IPS-20b (cell line): ENCODE data around the gene ZSWIM5.
"Not testable (repeated sequence)": the region's sequence is repeated elsewhere in the genome, so short reads cannot be mapped to it uniquely, and the experiment has no call there.

Source experiments
- H3K27ac ChIP-seq: one replicate; pipeline ENCODE4 v1.5.1; 2013; ENCODE audit warnings: low read length
- H3K27me3 ChIP-seq: 2 replicates; pipeline ENCODE4 v1.6.1; 2013; ENCODE audit warnings: mild to moderate bottlenecking, low read length, inconsistent platforms; ENCODE audit not compliant: insufficient read depth
- H3K36me3 ChIP-seq: 2 replicates; pipeline ENCODE4 v1.6.1; 2013; ENCODE audit warnings: low read depth, mild to moderate bottlenecking, inconsistent platforms, low read length, moderate library complexity; ENCODE audit not compliant: insufficient read depth
- H3K4me1 ChIP-seq: 2 replicates; pipeline ENCODE4 v1.6.1; 2013; ENCODE audit warnings: mild to moderate bottlenecking, control low read depth, inconsistent platforms, low read length, moderate library complexity; ENCODE audit not compliant: insufficient read depth
- H3K4me3 ChIP-seq: 2 replicates; pipeline ENCODE4 v1.5.1; 2013; ENCODE audit warnings: mild to moderate bottlenecking, low read length, inconsistent platforms
- H3K9ac ChIP-seq: 2 replicates; pipeline ENCODE4 v1.6.1; 2013; ENCODE audit warnings: low read depth, mild to moderate bottlenecking, inconsistent platforms, low read length, moderate library complexity
- H3K9me3 ChIP-seq: 2 replicates; pipeline ENCODE4 v1.6.1; 2013; ENCODE audit warnings: mild to moderate bottlenecking, low read depth, low read length, inconsistent platforms; ENCODE audit not compliant: insufficient read depth

The ZSWIM5 gene

DNA sequence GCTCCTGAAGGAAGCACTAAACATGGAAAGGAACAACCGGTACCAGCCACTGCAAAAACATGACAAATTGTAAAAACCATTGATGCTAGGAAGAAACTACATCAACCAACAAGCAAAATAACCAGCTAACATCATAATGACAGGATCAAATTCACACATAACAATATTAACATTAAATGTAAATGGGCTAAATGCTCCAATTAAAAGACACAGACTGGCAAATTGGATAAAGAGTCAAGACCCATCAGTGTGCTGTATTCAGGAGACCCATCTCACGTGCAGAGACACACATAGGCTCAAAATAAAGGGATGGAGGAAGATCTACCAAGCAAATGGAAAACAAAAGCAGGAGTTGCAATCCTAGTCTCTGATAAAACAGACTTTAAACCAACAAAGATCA lies 42.1 kb downstream of the ZSWIM5 start:
- not testable (repeated sequence) for H3K27ac ChIP-seq, H3K4me3 ChIP-seq, H3K9ac ChIP-seq, H3K9me3 ChIP-seq, H3K4me1 ChIP-seq, H3K36me3 ChIP-seq, H3K27me3 ChIP-seq

DNA sequence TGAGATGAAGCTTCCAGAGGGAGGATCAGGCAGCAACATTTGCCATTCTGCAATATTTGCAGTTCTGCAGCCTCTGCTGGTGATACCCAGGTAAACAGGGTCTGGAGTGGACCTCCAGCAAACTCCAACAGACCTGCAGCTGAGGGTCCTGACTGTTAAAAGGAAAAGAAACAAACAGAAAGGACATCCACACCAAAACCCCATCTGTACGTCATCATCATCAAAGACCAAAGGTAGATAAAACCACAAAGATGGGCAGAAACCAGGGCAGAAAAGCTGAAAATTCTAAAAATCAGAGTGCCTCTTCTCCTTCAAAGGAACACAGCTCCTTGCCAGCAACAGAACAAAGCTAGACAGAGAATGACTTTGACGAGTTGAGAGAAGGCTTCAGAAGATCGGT lies 43.3 kb downstream of the ZSWIM5 start:
- not testable (repeated sequence) for H3K4me1 ChIP-seq, H3K27me3 ChIP-seq, H3K4me3 ChIP-seq, H3K9ac ChIP-seq, H3K9me3 ChIP-seq, H3K36me3 ChIP-seq, H3K27ac ChIP-seq

DNA sequence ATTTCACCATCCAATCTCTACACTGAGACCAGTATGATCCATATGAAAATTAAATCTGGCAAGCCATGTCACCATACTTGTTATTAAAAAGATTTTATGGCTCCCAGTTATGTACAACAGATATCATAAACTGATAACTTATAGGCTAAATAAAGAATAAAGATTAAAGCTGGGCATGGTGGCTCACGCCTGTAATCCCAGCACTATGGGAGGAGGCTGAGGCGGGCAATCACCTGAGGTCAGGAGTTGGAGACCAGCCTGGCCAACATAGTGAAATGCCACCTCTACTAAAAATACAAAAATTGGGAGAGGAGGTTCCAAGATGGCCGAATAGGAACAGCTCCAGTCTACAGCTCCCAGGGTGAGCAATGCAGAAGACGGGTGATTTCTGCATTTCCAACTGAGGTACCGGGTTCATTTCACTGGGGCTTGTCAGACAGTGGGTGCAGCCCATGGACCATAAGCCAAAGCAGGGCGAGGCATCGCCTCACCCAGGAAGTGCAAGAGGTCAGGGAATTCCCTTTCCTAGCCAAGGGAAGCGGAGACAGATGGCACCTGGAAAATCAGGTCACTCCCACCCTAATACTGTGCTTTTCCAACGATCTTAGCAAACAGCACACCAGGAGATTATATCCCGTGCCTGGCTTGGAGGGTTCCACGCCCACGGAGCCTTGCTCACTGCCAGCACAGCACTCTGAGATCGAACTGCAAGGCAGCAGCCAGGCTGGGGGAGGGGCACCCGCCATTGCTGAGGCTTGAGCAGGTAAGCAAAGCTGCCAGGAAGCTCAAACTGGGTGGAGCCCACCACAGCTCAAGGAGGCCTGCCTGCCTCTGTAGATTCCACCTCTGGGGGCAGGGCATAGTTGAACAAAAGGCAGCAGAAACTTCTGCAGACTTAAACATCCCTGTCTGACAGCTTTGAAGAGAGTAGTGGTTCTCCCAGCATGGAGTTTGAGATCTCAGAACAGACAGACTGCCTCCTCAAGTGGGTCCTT lies 44.1 kb downstream of the ZSWIM5 start:
- H3K27me3 ChIP-seq, H3K27ac ChIP-seq, H3K9ac ChIP-seq, H3K9me3 ChIP-seq, H3K4me1 ChIP-seq, H3K36me3 ChIP-seq, H3K4me3 ChIP-seq: not testable (repeated sequence)

DNA sequence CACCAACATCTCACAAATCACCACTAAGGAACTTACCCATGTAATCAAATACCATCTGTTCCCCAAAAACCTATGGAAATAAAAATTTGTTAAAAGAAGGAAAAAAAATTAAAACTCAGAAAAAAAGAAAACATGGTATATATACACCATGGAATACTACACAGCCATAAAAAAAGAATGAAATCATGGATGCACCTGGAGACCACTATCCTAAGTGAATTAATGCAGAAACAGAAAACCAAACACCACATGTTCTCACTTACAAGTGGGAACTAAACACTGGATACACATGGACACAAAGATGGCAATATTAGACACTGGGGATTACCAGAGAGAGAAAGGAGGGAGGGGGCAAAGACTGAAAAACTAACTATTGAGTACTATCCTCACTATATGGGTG lies 50.4 kb downstream of the ZSWIM5 start:
- H3K9ac ChIP-seq, result no peak overlapping the region
- H3K36me3 ChIP-seq, result no peaks in the 10 kb centered on the region
- H3K4me1 ChIP-seq, result no peaks in the 10 kb centered on the region
- no peaks in the 10 kb centered on the region for H3K9me3 ChIP-seq
- no peaks in the 10 kb centered on the region for H3K27me3 ChIP-seq
- H3K27ac ChIP-seq, result no peak overlapping the region
- no peak overlapping the region for H3K4me3 ChIP-seq

DNA sequence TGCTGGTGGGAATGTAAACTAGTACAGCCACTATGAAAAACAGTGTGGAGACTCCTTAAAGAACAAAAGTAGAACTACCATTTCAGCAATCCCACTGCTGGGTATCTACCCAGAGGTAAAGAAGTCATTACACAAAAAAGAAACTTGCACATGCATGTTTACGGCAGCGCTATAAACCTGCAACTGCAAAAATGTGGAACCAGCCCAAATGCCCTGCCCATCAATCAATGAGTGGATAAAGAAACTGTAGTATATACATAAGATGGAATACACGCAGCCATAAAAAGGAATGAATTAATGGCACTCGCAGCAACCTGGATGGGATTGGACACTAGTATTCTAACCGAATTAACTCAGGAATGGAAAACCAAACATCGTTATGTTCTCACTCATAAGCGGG lies 51.0 kb downstream of the ZSWIM5 start:
- no peaks in the 10 kb centered on the region for H3K36me3 ChIP-seq
- no peak overlapping the region for H3K27ac ChIP-seq
- no peaks in the 10 kb centered on the region for H3K27me3 ChIP-seq
- no peak overlapping the region for H3K4me3 ChIP-seq
- H3K4me1 ChIP-seq, result no peaks in the 10 kb centered on the region
- no peaks in the 10 kb centered on the region for H3K9me3 ChIP-seq
- no peak overlapping the region for H3K9ac ChIP-seq

DNA sequence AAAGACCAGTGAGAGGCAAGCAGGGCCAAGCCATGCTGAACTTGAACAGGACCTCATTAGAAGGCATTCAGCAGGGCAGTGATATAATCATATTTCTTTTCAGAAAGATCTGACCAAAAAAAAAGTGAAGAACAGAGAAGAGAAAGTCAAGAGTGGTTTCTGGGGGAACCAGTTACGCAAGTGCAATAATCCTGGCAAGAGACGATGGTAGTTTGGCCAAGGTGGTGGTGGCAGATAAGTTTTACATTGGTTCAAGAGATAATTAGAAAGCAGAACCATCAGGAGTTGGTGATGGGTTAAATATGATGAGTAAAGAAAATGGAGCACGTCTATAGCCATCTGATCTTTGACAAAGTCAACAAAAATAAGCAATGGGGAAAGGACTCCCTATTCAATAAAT lies 54.3 kb downstream of the ZSWIM5 start:
- no peaks in the 10 kb centered on the region for H3K9me3 ChIP-seq
- no peaks in the 10 kb centered on the region for H3K4me1 ChIP-seq
- no peaks in the 10 kb centered on the region for H3K36me3 ChIP-seq
- no peaks in the 10 kb centered on the region for H3K27me3 ChIP-seq
- H3K4me3 ChIP-seq, result no peak overlapping the region
- no peak overlapping the region for H3K27ac ChIP-seq
- H3K9ac ChIP-seq, result no peak overlapping the region

DNA sequence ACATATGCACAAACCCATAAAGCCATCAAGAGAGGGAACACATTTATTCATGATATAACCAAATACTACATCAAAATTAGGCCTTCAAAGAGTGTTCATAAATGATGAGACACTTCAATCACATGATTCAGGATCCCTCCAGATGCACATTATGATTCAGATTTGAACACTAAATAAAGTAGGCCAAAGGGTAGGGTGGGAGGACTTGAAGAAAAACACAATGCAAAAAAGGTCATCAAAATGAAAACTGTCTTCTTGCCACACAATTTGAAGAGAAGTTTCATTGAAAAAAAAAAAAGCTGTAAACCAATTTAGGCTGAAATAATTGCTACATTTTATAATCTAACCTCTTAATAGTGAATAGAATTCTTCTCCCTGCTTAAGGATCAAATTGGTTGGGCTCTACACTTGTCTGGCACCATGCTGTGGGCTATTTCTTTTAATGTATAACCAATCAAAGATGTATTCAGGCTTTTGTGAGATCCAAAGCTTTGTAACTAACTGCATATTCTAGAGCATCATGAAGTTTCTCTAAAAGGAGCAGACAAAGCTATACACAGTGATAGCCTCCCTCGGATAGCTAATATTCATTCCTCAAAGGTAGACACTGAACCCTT lies 58.1 kb downstream of the ZSWIM5 start:
- Histone ChIP-seq H3K4me1 (no peaks in the 10 kb centered on the region), H3K4me3 (no peak overlapping the region), H3K27ac (no peak overlapping the region), H3K27me3 (no peaks in the 10 kb centered on the region), H3K36me3 (no peaks in the 10 kb centered on the region), H3K9ac (no peak overlapping the region), H3K9me3 (no peaks in the 10 kb centered on the region)

DNA sequence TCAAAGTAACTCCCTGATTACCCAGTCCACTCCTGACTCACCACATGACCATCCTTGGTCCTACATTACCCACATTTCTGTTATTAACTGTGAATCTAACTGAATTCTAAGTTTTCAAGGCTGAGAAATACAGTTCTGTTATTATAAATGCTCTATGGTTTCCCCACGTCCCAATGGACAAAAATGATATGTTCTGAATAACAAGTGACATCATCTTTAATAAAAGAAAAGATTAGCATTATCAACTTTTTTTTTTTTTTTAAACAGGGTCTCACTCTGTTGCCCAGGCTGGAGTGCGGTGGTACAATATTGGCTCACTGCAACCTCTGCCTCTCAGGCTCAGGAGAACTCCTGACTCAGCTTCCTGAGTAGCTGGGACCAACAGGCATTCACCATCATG lies 59.6 kb downstream of the ZSWIM5 start:
- no peaks in the 10 kb centered on the region for H3K9me3 ChIP-seq
- no peaks in the 10 kb centered on the region for H3K27me3 ChIP-seq
- H3K4me3 ChIP-seq, result no peak overlapping the region
- no peak overlapping the region for H3K9ac ChIP-seq
- no peak overlapping the region for H3K27ac ChIP-seq
- no peaks in the 10 kb centered on the region for H3K4me1 ChIP-seq
- H3K36me3 ChIP-seq, result no peaks in the 10 kb centered on the region

DNA sequence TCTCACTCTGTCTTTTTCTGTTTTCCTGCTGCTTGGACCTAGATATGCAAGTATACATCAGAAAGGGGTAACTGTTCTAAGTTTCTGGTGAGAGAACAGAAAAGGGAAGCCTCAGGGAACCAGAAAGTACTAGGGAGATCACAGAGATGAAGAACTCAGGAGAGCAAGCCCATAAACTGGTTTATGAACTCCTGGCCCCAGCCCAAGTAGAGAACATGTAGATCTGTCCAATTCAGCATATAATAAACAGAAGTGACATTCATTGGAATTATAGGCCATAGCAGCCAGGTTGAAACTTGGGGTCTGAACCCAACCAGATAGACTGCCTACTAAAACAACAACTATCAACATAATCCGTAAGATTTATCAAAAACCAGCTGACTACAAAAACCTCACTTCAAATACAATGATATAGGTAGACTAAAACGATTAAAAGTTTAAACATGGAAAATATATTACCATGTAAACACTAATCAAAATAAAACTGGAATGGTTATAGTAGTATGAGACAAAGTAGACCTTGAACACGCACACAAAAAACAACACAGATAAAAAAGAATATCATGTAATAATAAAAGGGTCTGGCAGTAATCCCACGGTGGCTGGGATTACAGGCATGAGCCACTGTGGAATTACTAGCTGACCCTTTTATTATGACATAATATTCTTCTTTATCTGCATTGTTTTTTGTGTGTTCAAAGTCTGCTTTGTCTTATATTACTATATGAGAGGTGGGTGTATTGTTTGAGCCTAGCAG lies 65.0 kb downstream of the ZSWIM5 start:
- Histone ChIP-seq H3K9me3 (no peaks in the 10 kb centered on the region), H3K27ac (no peak overlapping the region), H3K9ac (no peak overlapping the region), H3K27me3 (no peaks in the 10 kb centered on the region), H3K4me1 (no peaks in the 10 kb centered on the region), H3K4me3 (no peak overlapping the region), H3K36me3 (no peaks in the 10 kb centered on the region)

DNA sequence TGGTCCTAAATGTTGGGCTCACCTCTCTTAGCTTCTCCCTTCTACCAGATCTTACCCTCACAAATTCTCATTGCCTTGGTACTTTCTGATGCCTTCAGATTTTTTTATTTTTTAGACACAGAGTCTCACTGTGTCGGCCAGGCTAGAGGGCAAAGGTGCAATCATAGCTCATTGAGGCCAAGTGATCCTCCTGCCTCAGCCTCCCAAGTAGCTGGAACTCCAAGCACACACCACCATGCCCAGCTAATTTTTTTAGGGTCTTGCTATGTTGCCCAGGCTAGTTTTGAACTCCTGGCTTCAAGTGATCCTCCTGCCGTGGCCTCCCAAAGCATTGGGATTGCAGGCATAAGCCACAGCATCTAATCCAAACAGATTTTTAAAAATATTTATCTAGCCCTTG lies 69.4 kb downstream of the ZSWIM5 start:
- Histone ChIP-seq H3K9ac (no peak overlapping the region), H3K9me3 (no peaks in the 10 kb centered on the region), H3K36me3 (no peaks in the 10 kb centered on the region), H3K4me1 (no peaks in the 10 kb centered on the region), H3K27me3 (no peaks in the 10 kb centered on the region), H3K27ac (no peak overlapping the region), H3K4me3 (no peak overlapping the region)

DNA sequence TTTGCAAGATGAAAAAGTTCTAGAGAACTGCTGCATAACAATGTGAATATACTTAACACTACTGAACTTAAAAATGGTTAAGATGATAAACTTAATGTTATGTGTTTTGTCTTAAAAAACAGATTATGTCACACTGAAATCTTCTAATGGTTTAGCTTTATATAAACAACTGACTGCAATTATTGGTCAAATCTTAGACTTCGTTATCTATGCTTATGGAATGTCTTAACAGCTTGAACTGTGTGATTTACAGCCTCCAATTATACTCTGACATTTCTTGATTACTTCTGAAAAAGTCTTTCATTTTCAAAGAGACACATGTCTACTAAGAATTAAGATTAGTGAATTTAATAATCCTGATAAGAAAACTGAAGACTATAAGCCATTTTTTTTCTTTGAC lies 71.1 kb downstream of the ZSWIM5 start:
- H3K27me3 ChIP-seq, result no peaks in the 10 kb centered on the region
- H3K9ac ChIP-seq, result no peak overlapping the region

More for the DNA sequence above, 71.1 kb downstream of the ZSWIM5 start:
- Histone ChIP-seq H3K36me3 (no peaks in the 10 kb centered on the region), H3K4me3 (no peak overlapping the region), H3K9me3 (no peaks in the 10 kb centered on the region), H3K4me1 (no peaks in the 10 kb centered on the region), H3K27ac (no peak overlapping the region)
